Mesenchymal stem cell (in vitro differentiated cells and primary cell): ENCODE results near the gene ANKFY1.

Experiments
- DNase-seq: peaks from one replicate; pipeline ENCODE4 v3.0.0-alpha.2; 2013
- H2AFZ ChIP-seq: one replicate; pipeline ENCODE4 v1.6.1; 2013; ENCODE audit warnings: low read depth, mild to moderate bottlenecking, control low read depth, inconsistent platforms, low read length, moderate library complexity
- H2AK5ac ChIP-seq: 2 replicates; pipeline ENCODE4 v1.6.1; 2013; ENCODE audit warnings: low read length, moderate library complexity, mild to moderate bottlenecking, inconsistent platforms; ENCODE audit not compliant: severe bottlenecking
- H2BK120ac ChIP-seq: one replicate; pipeline ENCODE4 v1.6.1; 2013; ENCODE audit warnings: low read depth, mild to moderate bottlenecking, inconsistent platforms, low read length, moderate library complexity
- H2BK12ac ChIP-seq, 2 experiments: one replicate each; pipeline ENCODE4 v1.6.1; 2013; ENCODE audit warnings: inconsistent platforms in 2 of 2, low read length in 2 of 2, mild to moderate bottlenecking in 2 of 2, moderate library complexity in 2 of 2, control low read depth in 1 of 2
- H2BK15ac ChIP-seq: one replicate; pipeline ENCODE4 v1.6.1; 2013; ENCODE audit warnings: mild to moderate bottlenecking, low read depth, inconsistent platforms; ENCODE audit not compliant: poor library complexity, severe bottlenecking
- H2BK5ac ChIP-seq: 2 replicates; pipeline ENCODE4 v1.6.1; 2013; ENCODE audit warnings: low read depth, mild to moderate bottlenecking, low read length, control low read depth, inconsistent platforms; ENCODE audit not compliant: poor library complexity, severe bottlenecking
- H3K14ac ChIP-seq, 2 experiments: one replicate each; pipeline ENCODE4 v1.6.1; 2013; ENCODE audit warnings: inconsistent platforms in 2 of 2, low read length in 2 of 2, control low read depth in 1 of 2, mild to moderate bottlenecking in 1 of 2, moderate library complexity in 1 of 2
- H3K18ac ChIP-seq, 2 experiments: one replicate each; pipeline ENCODE4 v1.6.1; 2013; ENCODE audit warnings: inconsistent platforms in 2 of 2, low read length in 2 of 2, control low read depth in 1 of 2, low read depth in 1 of 2, mild to moderate bottlenecking in 1 of 2
- H3K23ac ChIP-seq, 2 experiments: one replicate each; pipeline ENCODE4 v1.6.1; 2013; ENCODE audit warnings: inconsistent platforms in 2 of 2, low read length in 2 of 2, mild to moderate bottlenecking in 2 of 2, moderate library complexity in 2 of 2, control low read depth in 1 of 2
- H3K27ac ChIP-seq: 2 replicates; pipeline ENCODE4 v1.5.1; 2013; ENCODE audit warnings: mild to moderate bottlenecking, moderate library complexity, low read length, control low read depth, inconsistent platforms; ENCODE audit not compliant: poor library complexity, severe bottlenecking
- H3K27me3 ChIP-seq, 2 experiments: 2 replicates each; pipeline versions ENCODE4 v1.6.1 to v1.7.0; 2013; ENCODE audit warnings: low read length in 2 of 2, mild to moderate bottlenecking in 2 of 2, moderate library complexity in 2 of 2, control low read depth in 1 of 2, inconsistent platforms in 1 of 2; ENCODE audit not compliant: control insufficient read depth in 1 of 2, insufficient read depth in 1 of 2
- H3K36me3 ChIP-seq, 2 experiments: 2 replicates each; pipeline versions ENCODE4 v1.6.1 to v1.7.0; 2013; ENCODE audit warnings: low read length in 2 of 2, control low read depth in 1 of 2, inconsistent platforms in 1 of 2, low read depth in 1 of 2, mild to moderate bottlenecking in 1 of 2; ENCODE audit not compliant: insufficient read depth in 2 of 2, control insufficient read depth in 1 of 2
- H3K4ac ChIP-seq, 2 experiments: one replicate each; pipeline ENCODE4 v1.6.1; 2013; ENCODE audit warnings: inconsistent platforms in 2 of 2, low read length in 2 of 2, mild to moderate bottlenecking in 2 of 2, moderate library complexity in 2 of 2, control low read depth in 1 of 2, low read depth in 1 of 2
- H3K4me1 ChIP-seq: 2 replicates; pipeline ENCODE4 v1.6.1; 2013; ENCODE audit warnings: low read depth, low read length, control low read depth; ENCODE audit not compliant: control insufficient read depth, insufficient read depth
- H3K4me2 ChIP-seq: 2 replicates; pipeline ENCODE4 v1.6.1; 2013; ENCODE audit warnings: low read length, mild to moderate bottlenecking, inconsistent platforms; ENCODE audit not compliant: poor library complexity, severe bottlenecking
- H3K4me3 ChIP-seq, 2 experiments: 2 replicates each; pipeline versions ENCODE4 v1.5.1 to v1.7.0; 2013; ENCODE audit warnings: low read length in 2 of 2, mild to moderate bottlenecking in 2 of 2, control low read depth in 1 of 2, low read depth in 1 of 2; ENCODE audit not compliant: insufficient read depth in 1 of 2
- H3K79me1 ChIP-seq: replicated peaks from 2 replicates; pipeline ENCODE4 v1.6.1; 2013; ENCODE audit warnings: mild to moderate bottlenecking, control low read depth, low read length, inconsistent platforms; ENCODE audit not compliant: poor library complexity, severe bottlenecking
- H3K9ac ChIP-seq: 2 replicates; pipeline ENCODE4 v1.7.0; 2013; ENCODE audit warnings: mild to moderate bottlenecking, low read length, moderate library complexity
- H3K9me3 ChIP-seq: 2 replicates; pipeline ENCODE4 v1.7.0; 2013; ENCODE audit warnings: mild to moderate bottlenecking, low read length; ENCODE audit not compliant: control insufficient read depth
- H4K8ac ChIP-seq: one replicate; pipeline ENCODE4 v1.6.1; 2013; ENCODE audit warnings: inconsistent platforms, mild to moderate bottlenecking, low read length, moderate library complexity
- H4K91ac ChIP-seq: one replicate; pipeline ENCODE4 v1.6.1; 2013; ENCODE audit warnings: mild to moderate bottlenecking, low read length, inconsistent platforms
- WGBS: methylation state at CpG from one replicate; pipeline ENCODE4 v1.1.7; 2013; ENCODE audit warnings: mixed read lengths; 5-methylcytosine and 5-hydroxymethylcytosine counted together

Gene ANKFY1

DNA sequence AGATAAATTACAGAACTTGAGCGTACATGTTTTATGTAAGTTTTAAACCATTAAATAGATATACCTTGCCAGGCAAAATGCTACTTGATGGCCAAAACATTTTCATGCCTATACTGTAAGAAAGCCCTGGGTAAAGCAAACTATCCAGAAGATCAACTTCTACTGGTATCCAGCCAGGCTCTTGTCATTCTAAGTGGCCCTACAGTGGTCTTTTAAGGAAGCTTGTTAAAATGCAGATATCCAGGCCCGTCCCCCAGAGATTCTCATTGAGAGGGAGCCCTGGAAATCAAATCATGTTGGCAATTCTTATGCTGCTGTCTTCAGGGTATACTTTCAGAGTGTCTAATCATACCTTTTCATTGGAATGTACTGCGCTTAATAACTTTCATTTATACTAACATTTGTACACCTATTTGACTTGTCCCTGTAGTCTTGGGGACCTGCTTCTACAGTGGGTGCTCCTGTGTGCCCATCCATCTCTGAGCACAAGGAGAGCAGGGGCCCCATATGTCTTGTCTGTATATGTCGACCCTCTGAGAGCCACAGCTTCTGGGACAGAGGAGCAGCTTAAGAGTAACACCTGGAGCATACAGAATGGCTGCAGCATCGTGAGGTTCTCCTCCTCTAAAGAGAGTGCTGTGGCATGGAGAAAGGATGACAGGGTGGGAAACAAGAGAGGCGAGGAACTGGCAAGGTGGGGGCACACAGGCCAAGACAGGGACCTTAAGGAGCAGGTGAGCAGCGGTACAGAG, 43.6 kb upstream of the ANKFY1 start:
- H4K8ac ChIP-seq, result no peak overlapping the region
- DNase-seq, result no peak
- H2BK120ac ChIP-seq, result no peak overlapping the region
- H3K79me1 ChIP-seq, result peaks cover 8% of the 10 kb centered on the region
- peaks cover 6 to 38% of the 10 kb centered on the region in 2 experiments for H3K36me3 ChIP-seq
- no peak overlapping the region for H2AK5ac ChIP-seq
- 80% methylated on average over 5 of the region's 7 CpGs for WGBS
- peaks cover 4% of the 10 kb centered on the region for H3K4me1 ChIP-seq
- no peak overlapping the region for H3K4me3 ChIP-seq
- no peak overlapping the region for H3K23ac ChIP-seq
- no peak overlapping the region for H4K91ac ChIP-seq
- H2BK15ac ChIP-seq, result no peak overlapping the region
- H3K4me2 ChIP-seq, result no peak overlapping the region
- H3K27ac ChIP-seq, result no peak overlapping the region
- H3K4ac ChIP-seq, result no peak overlapping the region
- H3K9ac ChIP-seq, result no peak overlapping the region
- H2BK5ac ChIP-seq, result no peak overlapping the region
- H3K18ac ChIP-seq, result no peak overlapping the region
- no peaks in the 10 kb centered on the region for H3K27me3 ChIP-seq
- no peak overlapping the region for H3K14ac ChIP-seq
- H2AFZ ChIP-seq, result no peak overlapping the region
- H2BK12ac ChIP-seq, result no peak overlapping the region
- H3K9me3 ChIP-seq, result no peaks in the 10 kb centered on the region

DNA sequence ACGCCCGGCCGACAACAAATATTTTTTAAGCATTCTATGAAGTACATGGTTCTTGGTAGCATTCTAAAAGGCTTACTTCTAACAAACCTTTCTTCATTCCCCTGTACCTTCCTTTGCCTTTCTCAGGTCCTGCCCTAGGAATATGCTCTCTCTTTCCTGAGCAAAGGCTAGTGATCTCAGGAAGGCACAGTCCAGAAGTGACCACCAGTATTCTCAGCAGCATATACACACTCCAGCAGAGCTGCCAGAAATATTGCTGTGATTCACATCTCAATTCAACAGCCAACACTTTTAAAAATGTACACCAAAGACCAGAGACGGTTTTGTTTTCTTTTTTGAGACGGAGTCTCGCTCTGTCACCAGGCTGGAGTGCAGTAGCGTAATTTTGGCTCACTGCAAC, 41.4 kb upstream of the ANKFY1 start:
- Histone ChIP-seq H2BK12ac (no peak overlapping the region), H2BK120ac (no peak overlapping the region), H3K9me3 (no peaks in the 10 kb centered on the region), H3K79me1 (peaks cover 15% of the 10 kb centered on the region), H3K4me3 (no peak overlapping the region), H4K91ac (no peak overlapping the region), H3K14ac (no peak overlapping the region), H3K4ac (no peak overlapping the region), H2BK15ac (no peak overlapping the region), H2BK5ac (no peak overlapping the region), H4K8ac (no peak overlapping the region), H3K4me1 (peaks cover 4% of the 10 kb centered on the region), H3K4me2 (no peak overlapping the region), H2AFZ (no peak overlapping the region), H3K27me3 (no peaks in the 10 kb centered on the region), H3K27ac (no peak overlapping the region), H3K9ac (no peak overlapping the region), H3K18ac (no peak overlapping the region), H3K36me3 (peaks cover 12 to 51% of the 10 kb centered on the region in 2 experiments), H2AK5ac (no peak overlapping the region), H3K23ac (no peak overlapping the region)
- 94% methylated on average over 7 of the region's 7 CpGs for whole genome bisulfite sequencing
- DNase-seq, result no peak

DNA sequence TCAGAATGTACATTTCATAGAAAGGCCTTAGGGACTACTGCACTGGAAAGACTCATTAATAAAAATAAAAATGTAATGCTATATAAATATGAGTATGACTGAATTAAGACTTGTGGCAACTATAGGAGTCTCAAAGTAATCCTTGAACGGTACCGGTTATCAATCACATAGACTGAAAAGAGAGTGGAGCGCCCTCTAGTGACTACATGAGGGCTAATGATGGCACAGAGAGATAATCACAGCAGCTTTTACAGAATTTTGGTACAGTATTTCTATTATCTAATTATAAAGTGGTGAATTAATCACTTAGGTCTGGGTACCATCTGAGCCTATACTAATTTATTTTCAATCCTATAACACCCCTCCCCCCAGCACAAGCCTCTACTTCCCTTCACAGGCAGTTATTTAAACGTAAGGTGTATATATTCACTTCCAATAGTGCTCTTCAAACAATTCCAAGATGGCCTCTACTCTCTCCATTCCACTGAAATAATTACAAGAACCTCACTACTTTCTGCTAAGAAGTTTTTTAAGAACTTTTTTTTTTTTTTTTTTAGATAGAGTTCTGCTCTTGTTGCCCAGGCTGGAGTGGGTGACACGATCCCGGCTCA, 40.7 kb upstream of the ANKFY1 start:
- H3K27ac ChIP-seq, result no peak overlapping the region
- H4K8ac ChIP-seq, result no peak overlapping the region
- 67% methylated on average over 5 of the region's 6 CpGs for WGBS
- no peak overlapping the region for H3K18ac ChIP-seq
- no peak overlapping the region for H3K4me3 ChIP-seq
- H2BK120ac ChIP-seq, result no peak overlapping the region
- H3K23ac ChIP-seq, result no peak overlapping the region
- H3K27me3 ChIP-seq, result no peaks in the 10 kb centered on the region
- no peak overlapping the region for H4K91ac ChIP-seq
- no peak overlapping the region for H3K4ac ChIP-seq
- H3K4me1 ChIP-seq, result peaks cover 4% of the 10 kb centered on the region
- H2BK15ac ChIP-seq, result no peak overlapping the region
- peak; percentile 66 for DNase-seq
- H2AK5ac ChIP-seq, result no peak overlapping the region
- no peak overlapping the region for H3K14ac ChIP-seq
- no peak overlapping the region for H2BK5ac ChIP-seq
- H2BK12ac ChIP-seq, result no peak overlapping the region
- no peaks in the 10 kb centered on the region for H3K9me3 ChIP-seq
- H2AFZ ChIP-seq, result no peak overlapping the region
- H3K79me1 ChIP-seq, result peaks cover 18% of the 10 kb centered on the region
- no peak overlapping the region for H3K4me2 ChIP-seq
- no peak overlapping the region for H3K9ac ChIP-seq
- H3K36me3 ChIP-seq, result peaks cover 12 to 51% of the 10 kb centered on the region in 2 experiments

DNA sequence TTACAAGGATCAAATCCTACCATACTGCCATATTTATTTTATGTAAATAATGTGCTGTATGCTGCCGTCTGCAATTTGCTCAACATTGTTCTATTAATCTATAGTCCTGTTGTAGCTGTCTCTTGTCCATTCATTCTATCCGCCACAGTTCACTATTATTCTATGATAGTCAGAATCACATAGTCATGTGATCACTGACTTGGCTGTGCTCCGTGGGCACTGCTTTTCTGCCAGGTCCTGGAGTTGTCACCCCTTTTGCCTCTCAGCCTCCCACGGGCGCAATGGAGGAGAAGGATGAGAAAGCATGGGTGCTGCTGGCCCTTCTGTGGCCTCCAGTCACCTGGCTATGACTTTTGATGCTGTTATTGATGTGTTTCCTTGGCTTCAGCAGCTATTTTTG, 37.3 kb upstream of the ANKFY1 start:
- H3K79me1 ChIP-seq, result peaks cover 17% of the 10 kb centered on the region
- H2AK5ac ChIP-seq, result no peak overlapping the region
- no peak overlapping the region for H4K91ac ChIP-seq
- no peak overlapping the region for H3K14ac ChIP-seq
- H3K9ac ChIP-seq, result no peak overlapping the region
- no peak overlapping the region for H2BK12ac ChIP-seq
- no peak for DNase-seq
- no peak overlapping the region for H2AFZ ChIP-seq
- H3K9me3 ChIP-seq, result no peaks in the 10 kb centered on the region
- WGBS, result 99% methylated on average over 5 of the region's 5 CpGs
- H2BK120ac ChIP-seq, result no peak overlapping the region
- H3K23ac ChIP-seq, result no peak overlapping the region
- peak overlapping the region; percentile 4 for H4K8ac ChIP-seq
- no peak overlapping the region for H2BK5ac ChIP-seq
- H3K36me3 ChIP-seq, result peaks cover 12 to 50% of the 10 kb centered on the region in 2 experiments
- peaks cover 4% of the 10 kb centered on the region for H3K4me1 ChIP-seq
- H3K27me3 ChIP-seq, result no peaks in the 10 kb centered on the region
- H2BK15ac ChIP-seq, result no peak overlapping the region
- H3K27ac ChIP-seq, result no peak overlapping the region
- no peak overlapping the region for H3K4ac ChIP-seq
- no peak overlapping the region for H3K4me2 ChIP-seq
- H3K4me3 ChIP-seq, result no peak overlapping the region
- no peak overlapping the region for H3K18ac ChIP-seq
